ENCODE results near the gene CDC42.
A peak's percentile ranks its signal among the peaks of the same experiment; 100 is the strongest.

The CDC42 gene

DNA sequence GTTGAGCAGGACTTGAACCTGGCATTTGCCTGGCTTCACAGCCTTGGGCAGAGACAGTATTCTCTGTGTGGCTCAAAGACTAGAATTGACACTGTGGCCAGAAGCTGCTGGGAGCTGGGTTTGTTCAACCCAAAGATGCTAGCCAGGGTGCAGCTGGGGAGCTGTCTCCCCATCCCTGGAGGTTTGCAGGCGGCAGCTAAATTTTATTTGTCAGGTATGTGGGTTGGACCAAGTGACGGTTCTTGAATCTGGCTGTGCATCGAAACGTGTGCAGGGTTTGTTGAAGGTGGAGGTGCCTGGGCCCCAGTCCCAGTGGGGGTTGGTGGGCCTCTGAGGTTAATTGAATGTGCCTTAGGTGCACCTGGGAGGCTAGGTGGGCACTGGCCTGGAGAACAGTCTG, 78.6 kb downstream of the CDC42 start:
- no peak for DNase-seq (ENCODE audit: low spot score)

DNA sequence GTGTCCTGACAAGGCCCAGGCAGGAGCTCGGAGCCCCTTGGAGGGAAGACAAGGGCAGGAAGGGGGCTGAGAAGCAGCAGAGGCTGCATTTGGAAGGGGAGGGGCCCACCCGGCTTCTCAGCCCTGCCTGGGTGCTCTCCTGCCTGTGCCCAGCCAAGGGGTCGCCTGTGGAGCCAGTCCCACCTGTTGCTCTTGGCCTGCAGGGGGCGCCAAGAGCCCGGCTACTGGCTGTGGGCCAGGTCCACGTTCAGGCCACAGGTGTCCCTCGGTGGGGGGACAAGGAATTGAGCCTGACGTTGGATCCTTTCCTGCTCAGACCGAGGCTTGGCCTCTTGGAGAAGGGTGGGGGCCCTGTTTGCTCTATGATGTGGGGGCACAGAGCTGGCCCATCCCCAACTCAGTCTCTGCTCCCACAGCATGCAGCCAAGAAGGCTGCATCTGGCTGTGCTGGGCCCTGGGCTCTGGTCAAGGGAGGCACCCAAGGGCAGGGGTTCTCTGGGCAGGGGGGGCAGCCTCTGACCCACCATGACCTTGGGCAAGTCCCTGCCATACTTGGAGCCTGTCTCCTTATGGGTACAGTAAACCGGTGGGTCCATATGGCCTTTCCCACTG, 79.5 kb downstream of the CDC42 start:
- peak; percentile 55 for DNase-seq (ENCODE audit: low spot score)

DNA sequence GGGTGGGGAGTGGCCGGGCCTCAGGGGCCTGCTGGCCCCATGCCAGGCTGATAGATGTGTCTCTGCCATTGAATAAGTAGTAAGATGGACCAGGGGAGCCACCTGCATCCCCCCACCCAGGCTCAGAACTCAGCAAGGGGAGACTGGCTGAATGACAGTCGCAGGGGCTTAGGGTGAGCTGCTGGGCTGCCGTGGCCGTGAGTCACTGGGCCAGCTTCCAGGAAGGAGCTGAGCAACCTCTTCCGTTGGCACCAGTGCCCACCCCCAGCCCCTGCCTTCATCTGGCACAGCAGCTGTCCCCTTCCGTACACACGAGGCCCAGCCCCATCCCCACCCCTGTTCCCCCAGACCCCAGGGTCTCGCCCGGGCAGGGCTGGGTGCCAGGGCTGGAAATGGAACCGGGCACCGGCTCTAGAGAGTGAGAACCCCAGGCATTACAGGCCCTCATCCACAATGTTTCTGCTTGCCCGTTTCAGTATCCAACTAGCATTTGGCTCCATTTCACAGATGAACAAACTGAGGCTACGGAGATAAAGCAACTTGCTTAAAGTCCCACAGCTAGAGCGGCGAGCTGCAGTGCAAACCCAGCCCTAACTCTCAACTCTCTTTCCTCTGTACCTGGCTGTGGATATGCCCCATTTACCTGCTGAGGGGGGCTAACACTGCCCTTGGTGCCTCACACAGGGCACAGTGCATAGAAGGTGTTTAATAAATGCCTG, 80.2 kb downstream of the CDC42 start:
- DNase-seq (ENCODE audit: low spot score): peak; percentile 89

DNA sequence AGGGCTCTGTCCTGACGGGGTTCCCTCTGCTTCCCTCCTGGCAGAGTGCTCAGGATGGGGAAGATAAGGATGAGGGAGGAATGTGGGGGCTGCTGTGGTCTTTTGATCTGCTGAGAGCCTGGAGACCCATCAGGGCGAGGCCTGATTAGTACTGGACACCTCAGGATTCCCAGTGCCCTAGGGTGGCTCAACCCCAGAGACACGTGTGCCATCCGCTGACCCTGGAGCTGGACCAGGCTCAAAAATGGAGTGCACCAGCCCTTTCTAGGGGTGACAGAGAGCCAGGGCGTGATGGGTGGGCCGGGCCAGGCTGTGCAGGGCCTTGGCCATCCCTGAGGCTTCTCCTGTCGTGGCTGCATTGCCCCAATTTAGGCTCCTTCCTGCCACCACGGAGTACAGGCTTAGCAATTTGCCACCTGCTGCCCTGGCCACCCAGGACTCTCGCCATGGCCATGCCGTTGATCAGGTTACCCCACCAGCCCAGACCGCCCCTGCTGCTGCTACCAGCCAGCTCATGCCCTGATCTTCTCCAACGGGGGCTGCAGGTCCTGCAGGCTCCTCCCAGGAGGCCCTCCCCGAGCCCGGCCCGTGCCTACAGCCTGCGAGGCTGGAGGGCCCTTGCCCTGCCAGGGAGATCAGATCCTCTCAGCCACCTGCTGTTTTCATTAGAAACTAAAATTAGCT, 80.9 kb downstream of the CDC42 start:
- DNase-seq (ENCODE audit: low spot score): no peak

DNA sequence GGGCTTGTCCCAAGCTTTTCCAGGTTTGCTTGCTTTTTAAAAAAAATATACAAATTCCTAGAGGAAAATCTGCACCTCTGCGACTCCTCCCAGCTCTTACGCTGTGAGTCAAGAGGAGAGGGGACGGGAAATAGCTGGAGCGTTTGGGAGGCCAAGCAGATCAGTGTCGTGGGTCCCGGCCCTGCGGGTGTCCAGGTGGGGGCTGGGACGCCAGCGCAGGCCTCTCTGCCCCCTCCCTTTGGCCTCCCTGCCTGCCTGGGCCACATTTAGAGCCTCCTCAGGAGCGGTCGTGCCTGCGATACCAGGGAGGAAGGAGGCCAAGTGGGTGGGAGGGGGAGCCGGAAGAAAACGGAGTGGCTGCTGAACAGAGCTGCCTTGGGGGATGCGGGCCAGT, 81.4 kb downstream of the CDC42 start:
- DNase-seq (ENCODE audit: low spot score): no peak

DNA sequence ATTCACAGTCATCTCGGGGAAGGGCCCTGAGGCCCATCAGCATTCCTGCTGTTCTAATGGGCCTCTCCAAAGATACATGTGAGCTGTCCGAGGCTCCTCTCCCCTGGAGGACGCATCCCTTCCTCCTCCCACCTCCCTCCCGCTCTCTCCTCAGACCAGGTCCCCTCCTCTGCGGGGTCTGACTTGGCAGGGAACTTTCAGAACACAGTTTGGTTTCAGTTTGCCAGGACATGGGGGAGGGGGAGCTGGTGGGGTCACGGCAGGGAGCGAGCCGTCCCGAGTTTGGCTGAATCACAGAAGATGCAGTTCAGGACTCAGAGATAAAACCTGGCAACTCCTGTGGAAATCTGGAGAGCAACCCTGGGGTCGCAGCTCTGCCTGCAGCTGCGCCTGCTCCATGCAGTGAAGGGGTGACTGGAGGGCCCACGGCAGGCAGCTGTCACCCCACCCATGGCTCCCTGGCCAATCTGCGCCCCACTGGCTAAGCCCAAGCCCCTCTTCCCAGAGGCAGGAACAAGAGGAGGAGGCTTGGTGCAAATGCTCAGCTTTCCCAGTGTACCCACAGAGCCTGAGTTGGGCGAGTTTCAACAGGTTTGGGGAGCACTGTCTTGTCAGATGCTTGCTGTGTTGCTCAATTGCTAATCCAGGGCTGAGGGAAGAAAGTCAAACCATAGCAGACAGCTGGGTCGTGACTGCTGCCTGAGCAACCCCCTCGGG, 84.7 kb downstream of the CDC42 start:
- DNase-seq (ENCODE audit: low spot score): no peak

DNA sequence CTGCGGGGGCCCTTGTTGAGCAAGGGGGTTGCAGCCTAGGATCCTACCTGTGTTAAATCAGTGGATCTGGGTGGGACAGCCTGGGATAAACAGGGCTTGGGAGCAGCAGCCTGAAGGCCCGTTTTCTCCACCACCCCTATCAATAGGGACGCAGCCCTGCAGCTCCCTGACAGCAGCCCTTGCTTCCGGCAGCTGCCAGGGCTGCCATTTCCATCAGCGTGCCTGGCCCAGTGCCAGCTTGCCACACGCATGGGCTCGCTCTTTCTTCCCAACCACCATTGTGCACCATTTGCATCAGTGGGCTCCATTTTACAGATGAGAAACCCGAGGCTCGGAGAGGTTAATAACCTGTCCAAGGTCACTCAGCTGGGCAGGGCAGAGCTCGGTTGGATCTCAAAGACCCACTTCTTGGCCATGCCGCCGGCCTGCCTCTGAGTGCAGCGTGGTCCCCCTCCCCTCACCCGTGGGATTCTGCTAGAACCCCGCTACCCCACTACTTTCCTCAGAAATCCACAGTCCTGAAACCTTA, 86.6 kb downstream of the CDC42 start:
- no peak for DNase-seq (ENCODE audit: low spot score)

DNA sequence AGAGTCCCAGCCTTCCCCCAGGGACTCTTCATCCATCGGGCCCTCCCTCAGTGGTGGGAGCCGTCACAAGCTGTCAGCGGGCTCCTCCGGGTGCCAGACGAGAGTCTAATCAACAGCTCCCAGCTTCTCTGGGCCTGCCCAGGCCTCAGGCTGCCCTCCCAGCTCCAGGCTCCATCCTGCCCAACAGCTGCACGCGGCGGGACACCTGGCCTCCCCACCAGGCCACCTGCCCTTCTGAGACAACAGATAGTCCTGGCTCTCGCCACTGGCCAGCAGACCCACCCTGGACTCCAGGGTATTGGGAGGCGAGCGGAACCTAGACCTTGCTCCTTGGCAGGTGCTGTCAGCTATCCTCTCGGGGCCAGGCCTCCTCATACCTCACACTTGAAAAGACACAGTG, 87.3 kb downstream of the CDC42 start:
- DNase-seq (ENCODE audit: low spot score): no peak
